ENCODE results near the gene MTCL1. TPM values are rescaled to one million over a fixed set of nuclear protein-coding genes. Genes with fewer than 3 reads are reported as not detected.

MTCL1 gene
- total and polyA plus RNA-seq, 2 of the 8 experiments (the other 6 are each of a cell fraction or from before 2014, with no cell fraction given), result 16.6 to 60.8 TPM

GRCh38 chr18:8826971-8827370 lies 121.6 kb downstream of the MTCL1 start (continued):
- TF ChIP-seq NANOG (IDR thresholded peaks at IDR 0.05; ENCODE audit: insufficient read depth, low read depth, low read length, poor library complexity, severe bottlenecking), result no peak
- TF ChIP-seq CBX8 (IDR thresholded peaks at IDR 0.05; ENCODE audit: borderline replicate concordance, low read depth, low read length), result no peak
- TF ChIP-seq, protein P1, sequence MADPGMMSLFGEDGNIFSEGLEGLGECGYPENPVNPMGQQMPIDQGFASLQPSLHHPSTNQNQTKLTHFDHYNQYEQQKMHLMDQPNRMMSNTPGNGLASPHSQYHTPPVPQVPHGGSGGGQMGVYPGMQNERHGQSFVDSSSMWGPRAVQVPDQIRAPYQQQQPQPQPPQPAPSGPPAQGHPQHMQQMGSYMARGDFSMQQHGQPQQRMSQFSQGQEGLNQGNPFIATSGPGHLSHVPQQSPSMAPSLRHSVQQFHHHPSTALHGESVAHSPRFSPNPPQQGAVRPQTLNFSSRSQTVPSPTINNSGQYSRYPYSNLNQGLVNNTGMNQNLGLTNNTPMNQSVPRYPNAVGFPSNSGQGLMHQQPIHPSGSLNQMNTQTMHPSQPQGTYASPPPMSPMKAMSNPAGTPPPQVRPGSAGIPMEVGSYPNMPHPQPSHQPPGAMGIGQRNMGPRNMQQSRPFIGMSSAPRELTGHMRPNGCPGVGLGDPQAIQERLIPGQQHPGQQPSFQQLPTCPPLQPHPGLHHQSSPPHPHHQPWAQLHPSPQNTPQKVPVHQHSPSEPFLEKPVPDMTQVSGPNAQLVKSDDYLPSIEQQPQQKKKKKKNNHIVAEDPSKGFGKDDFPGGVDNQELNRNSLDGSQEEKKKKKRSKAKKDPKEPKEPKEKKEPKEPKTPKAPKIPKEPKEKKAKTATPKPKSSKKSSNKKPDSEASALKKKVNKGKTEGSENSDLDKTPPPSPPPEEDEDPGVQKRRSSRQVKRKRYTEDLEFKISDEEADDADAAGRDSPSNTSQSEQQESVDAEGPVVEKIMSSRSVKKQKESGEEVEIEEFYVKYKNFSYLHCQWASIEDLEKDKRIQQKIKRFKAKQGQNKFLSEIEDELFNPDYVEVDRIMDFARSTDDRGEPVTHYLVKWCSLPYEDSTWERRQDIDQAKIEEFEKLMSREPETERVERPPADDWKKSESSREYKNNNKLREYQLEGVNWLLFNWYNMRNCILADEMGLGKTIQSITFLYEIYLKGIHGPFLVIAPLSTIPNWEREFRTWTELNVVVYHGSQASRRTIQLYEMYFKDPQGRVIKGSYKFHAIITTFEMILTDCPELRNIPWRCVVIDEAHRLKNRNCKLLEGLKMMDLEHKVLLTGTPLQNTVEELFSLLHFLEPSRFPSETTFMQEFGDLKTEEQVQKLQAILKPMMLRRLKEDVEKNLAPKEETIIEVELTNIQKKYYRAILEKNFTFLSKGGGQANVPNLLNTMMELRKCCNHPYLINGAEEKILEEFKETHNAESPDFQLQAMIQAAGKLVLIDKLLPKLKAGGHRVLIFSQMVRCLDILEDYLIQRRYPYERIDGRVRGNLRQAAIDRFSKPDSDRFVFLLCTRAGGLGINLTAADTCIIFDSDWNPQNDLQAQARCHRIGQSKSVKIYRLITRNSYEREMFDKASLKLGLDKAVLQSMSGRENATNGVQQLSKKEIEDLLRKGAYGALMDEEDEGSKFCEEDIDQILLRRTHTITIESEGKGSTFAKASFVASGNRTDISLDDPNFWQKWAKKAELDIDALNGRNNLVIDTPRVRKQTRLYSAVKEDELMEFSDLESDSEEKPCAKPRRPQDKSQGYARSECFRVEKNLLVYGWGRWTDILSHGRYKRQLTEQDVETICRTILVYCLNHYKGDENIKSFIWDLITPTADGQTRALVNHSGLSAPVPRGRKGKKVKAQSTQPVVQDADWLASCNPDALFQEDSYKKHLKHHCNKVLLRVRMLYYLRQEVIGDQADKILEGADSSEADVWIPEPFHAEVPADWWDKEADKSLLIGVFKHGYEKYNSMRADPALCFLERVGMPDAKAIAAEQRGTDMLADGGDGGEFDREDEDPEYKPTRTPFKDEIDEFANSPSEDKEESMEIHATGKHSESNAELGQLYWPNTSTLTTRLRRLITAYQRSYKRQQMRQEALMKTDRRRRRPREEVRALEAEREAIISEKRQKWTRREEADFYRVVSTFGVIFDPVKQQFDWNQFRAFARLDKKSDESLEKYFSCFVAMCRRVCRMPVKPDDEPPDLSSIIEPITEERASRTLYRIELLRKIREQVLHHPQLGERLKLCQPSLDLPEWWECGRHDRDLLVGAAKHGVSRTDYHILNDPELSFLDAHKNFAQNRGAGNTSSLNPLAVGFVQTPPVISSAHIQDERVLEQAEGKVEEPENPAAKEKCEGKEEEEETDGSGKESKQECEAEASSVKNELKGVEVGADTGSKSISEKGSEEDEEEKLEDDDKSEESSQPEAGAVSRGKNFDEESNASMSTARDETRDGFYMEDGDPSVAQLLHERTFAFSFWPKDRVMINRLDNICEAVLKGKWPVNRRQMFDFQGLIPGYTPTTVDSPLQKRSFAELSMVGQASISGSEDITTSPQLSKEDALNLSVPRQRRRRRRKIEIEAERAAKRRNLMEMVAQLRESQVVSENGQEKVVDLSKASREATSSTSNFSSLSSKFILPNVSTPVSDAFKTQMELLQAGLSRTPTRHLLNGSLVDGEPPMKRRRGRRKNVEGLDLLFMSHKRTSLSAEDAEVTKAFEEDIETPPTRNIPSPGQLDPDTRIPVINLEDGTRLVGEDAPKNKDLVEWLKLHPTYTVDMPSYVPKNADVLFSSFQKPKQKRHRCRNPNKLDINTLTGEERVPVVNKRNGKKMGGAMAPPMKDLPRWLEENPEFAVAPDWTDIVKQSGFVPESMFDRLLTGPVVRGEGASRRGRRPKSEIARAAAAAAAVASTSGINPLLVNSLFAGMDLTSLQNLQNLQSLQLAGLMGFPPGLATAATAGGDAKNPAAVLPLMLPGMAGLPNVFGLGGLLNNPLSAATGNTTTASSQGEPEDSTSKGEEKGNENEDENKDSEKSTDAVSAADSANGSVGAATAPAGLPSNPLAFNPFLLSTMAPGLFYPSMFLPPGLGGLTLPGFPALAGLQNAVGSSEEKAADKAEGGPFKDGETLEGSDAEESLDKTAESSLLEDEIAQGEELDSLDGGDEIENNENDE (IDR thresholded peaks at IDR 0.05; ENCODE audit: insufficient replicate concordance, low read length), result no peak
- TF ChIP-seq HDAC2 (IDR thresholded peaks at IDR 0.05; ENCODE audit: borderline replicate concordance in 1 of 2, low read depth in 2 of 2, low read length in 2 of 2), result no peak
- no peak for TF ChIP-seq JUND (IDR thresholded peaks at IDR 0.05; ENCODE audit: low read length)
- TF ChIP-seq KDM5A (IDR thresholded peaks at IDR 0.05; ENCODE audit: low read length), result no peak
- TF ChIP-seq FOSL1 (IDR thresholded peaks at IDR 0.05; ENCODE audit: insufficient read depth, low read depth, low read length), result no peak
